ENCODE measurements around the gene ZFAND3.

Gene ZFAND3

GRCh38 chr6:37897818-37898515 is 78.4 kb downstream of the ZFAND3 start:
- Histone ChIP-seq H2AK5ac (ENCODE audit: low read length) (no peak overlapping the region), H4K5ac (ENCODE audit: low read length) (no peak overlapping the region), H3K27me3 (ENCODE audit: insufficient read depth, low read length, poor library complexity) (no peaks in the 10 kb centered on the region), H2BK5ac (ENCODE audit: low read length) (no peak overlapping the region), H3K4me2 (ENCODE audit: low read length) (no peak overlapping the region), H3K23ac (ENCODE audit: low read length) (no peak overlapping the region), H3K4me3 (ENCODE audit: low read length) (no peak overlapping the region), H4K8ac (ENCODE audit: low read depth, low read length) (no peak overlapping the region), H2BK15ac (replicated peaks; ENCODE audit: low read depth) (no peak overlapping the region), H3K4me1 (ENCODE audit: control insufficient read depth, low read depth, low read length) (peaks cover 5% of the 10 kb centered on the region), H3K79me1 (ENCODE audit: low read length) (peaks cover 14% of the 10 kb centered on the region), H3K27ac (ENCODE audit: low read depth, low read length) (no peak overlapping the region), H2BK120ac (ENCODE audit: low read depth, low read length) (no peak overlapping the region), H3K56ac (ENCODE audit: low read length) (no peak overlapping the region), H3K79me2 (ENCODE audit: control insufficient read depth, insufficient read depth, low read length) (peaks cover 15% of the 10 kb centered on the region), H3K4ac (ENCODE audit: low read depth, low read length) (no peak overlapping the region), H3K18ac (ENCODE audit: low read length) (no peak overlapping the region), H3K9ac (ENCODE audit: low read length) (no peak overlapping the region), H3K36me3 (ENCODE audit: control insufficient read depth, insufficient read depth, low read length) (no peaks in the 10 kb centered on the region)
- no peak for DNase-seq
- WGBS (ENCODE audit: extremely low coverage, insufficient coverage, low lambda C conversion rate), result no CpG with 5 or more reads among the region's 4 CpGs

GRCh38 chr6:37903351-37904340 is 84.1 kb downstream of the ZFAND3 start:
- Histone ChIP-seq H3K27ac (ENCODE audit: low read depth, low read length) (no peak overlapping the region), H3K36me3 (ENCODE audit: control insufficient read depth, insufficient read depth, low read length) (no peaks in the 10 kb centered on the region), H3K27me3 (ENCODE audit: insufficient read depth, low read length, poor library complexity) (no peaks in the 10 kb centered on the region), H4K5ac (ENCODE audit: low read length) (no peak overlapping the region), H3K79me1 (ENCODE audit: low read length) (peaks cover 16% of the 10 kb centered on the region), H3K56ac (ENCODE audit: low read length) (no peak overlapping the region), H3K79me2 (ENCODE audit: control insufficient read depth, insufficient read depth, low read length) (peaks cover 13% of the 10 kb centered on the region), H2AK5ac (ENCODE audit: low read length) (no peak overlapping the region), H3K9ac (ENCODE audit: low read length) (no peak overlapping the region), H3K23ac (ENCODE audit: low read length) (no peak overlapping the region), H3K4ac (ENCODE audit: low read depth, low read length) (no peak overlapping the region), H2BK15ac (replicated peaks; ENCODE audit: low read depth) (no peak overlapping the region), H3K18ac (ENCODE audit: low read length) (no peak overlapping the region), H3K4me2 (ENCODE audit: low read length) (no peak overlapping the region), H3K4me1 (ENCODE audit: control insufficient read depth, low read depth, low read length) (no peaks in the 10 kb centered on the region), H3K4me3 (ENCODE audit: low read length) (no peak overlapping the region), H2BK120ac (ENCODE audit: low read depth, low read length) (no peak overlapping the region), H2BK5ac (ENCODE audit: low read length) (no peak overlapping the region), H4K8ac (ENCODE audit: low read depth, low read length) (no peak overlapping the region)
- no peak for DNase-seq
- WGBS (ENCODE audit: extremely low coverage, insufficient coverage, low lambda C conversion rate), result no CpG with 5 or more reads among the region's 9 CpGs

DNA sequence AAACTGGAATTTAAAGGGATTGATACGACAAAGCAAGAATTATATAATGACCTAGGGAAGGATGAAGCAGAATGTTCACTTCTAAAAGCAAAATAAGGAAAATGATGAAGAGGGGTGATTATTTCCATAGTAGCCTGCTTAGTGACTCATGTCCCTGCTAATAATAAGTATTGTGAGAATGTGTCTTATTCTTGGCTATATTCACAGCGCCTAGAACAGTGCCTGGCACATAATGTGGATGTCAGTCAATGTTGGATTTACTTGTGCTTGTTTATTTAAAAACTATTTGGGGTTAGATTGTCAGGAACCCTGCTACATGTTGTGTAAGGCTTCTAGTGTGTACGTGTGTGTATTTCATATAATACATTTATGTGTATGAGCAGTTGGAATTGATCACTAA is 85.1 kb downstream of the ZFAND3 start:
- Histone ChIP-seq H2BK120ac (ENCODE audit: low read depth, low read length) (no peak overlapping the region), H3K9ac (ENCODE audit: low read length) (no peak overlapping the region), H3K4ac (ENCODE audit: low read depth, low read length) (no peak overlapping the region), H3K18ac (ENCODE audit: low read length) (no peak overlapping the region), H2AK5ac (ENCODE audit: low read length) (no peak overlapping the region), H3K4me3 (ENCODE audit: low read length) (no peak overlapping the region), H2BK15ac (replicated peaks; ENCODE audit: low read depth) (no peak overlapping the region), H3K27me3 (ENCODE audit: insufficient read depth, low read length, poor library complexity) (no peaks in the 10 kb centered on the region), H3K27ac (ENCODE audit: low read depth, low read length) (no peak overlapping the region), H3K36me3 (ENCODE audit: control insufficient read depth, insufficient read depth, low read length) (no peaks in the 10 kb centered on the region), H3K4me1 (ENCODE audit: control insufficient read depth, low read depth, low read length) (no peaks in the 10 kb centered on the region), H3K79me1 (ENCODE audit: low read length) (peaks cover 16% of the 10 kb centered on the region), H3K23ac (ENCODE audit: low read length) (no peak overlapping the region), H2BK5ac (ENCODE audit: low read length) (no peak overlapping the region), H3K56ac (ENCODE audit: low read length) (no peak overlapping the region), H3K4me2 (ENCODE audit: low read length) (no peak overlapping the region), H4K5ac (ENCODE audit: low read length) (no peak overlapping the region), H3K79me2 (ENCODE audit: control insufficient read depth, insufficient read depth, low read length) (peaks cover 13% of the 10 kb centered on the region), H4K8ac (ENCODE audit: low read depth, low read length) (no peak overlapping the region)
- no CpG with 5 or more reads among the region's 3 CpGs for WGBS (ENCODE audit: extremely low coverage, insufficient coverage, low lambda C conversion rate)
- DNase-seq, result no peak

DNA sequence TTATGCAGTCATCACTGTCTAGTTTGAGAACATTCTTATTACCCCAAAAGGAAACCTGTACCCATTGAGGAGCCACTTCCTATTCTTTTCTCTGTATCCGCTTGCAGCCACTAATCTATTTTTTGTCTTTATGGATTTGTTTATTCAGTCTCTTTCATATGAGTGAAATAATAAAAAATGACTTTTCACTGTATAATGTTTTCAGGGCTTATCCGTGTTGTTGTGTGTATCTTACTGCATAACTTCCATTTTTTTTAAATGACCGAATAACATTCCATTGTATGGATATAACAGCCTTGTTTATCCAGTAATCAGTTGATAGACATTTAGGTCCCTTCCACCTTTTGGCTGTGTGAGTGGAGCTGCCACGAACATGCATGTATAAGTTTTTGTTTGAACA is 86.6 kb downstream of the ZFAND3 start:
- no peak overlapping the region for H3K27ac ChIP-seq (ENCODE audit: low read depth, low read length)
- WGBS (ENCODE audit: extremely low coverage, insufficient coverage, low lambda C conversion rate), result no CpG with 5 or more reads among the region's 4 CpGs
- DNase-seq, result no peak
- no peak overlapping the region for H2AK5ac ChIP-seq (ENCODE audit: low read length)
- no peak overlapping the region for H3K56ac ChIP-seq (ENCODE audit: low read length)
- no peak overlapping the region for H4K8ac ChIP-seq (ENCODE audit: low read depth, low read length)
- H3K79me2 ChIP-seq (ENCODE audit: control insufficient read depth, insufficient read depth, low read length), result peaks cover 12% of the 10 kb centered on the region
- H2BK120ac ChIP-seq (ENCODE audit: low read depth, low read length), result no peak overlapping the region
- no peaks in the 10 kb centered on the region for H3K27me3 ChIP-seq (ENCODE audit: insufficient read depth, low read length, poor library complexity)
- H3K23ac ChIP-seq (ENCODE audit: low read length), result no peak overlapping the region
- no peak overlapping the region for H2BK15ac ChIP-seq (replicated peaks; ENCODE audit: low read depth)
- no peak overlapping the region for H3K4me2 ChIP-seq (ENCODE audit: low read length)
- no peaks in the 10 kb centered on the region for H3K4me1 ChIP-seq (ENCODE audit: control insufficient read depth, low read depth, low read length)
- no peak overlapping the region for H3K18ac ChIP-seq (ENCODE audit: low read length)
- H3K4me3 ChIP-seq (ENCODE audit: low read length), result no peak overlapping the region
- H2BK5ac ChIP-seq (ENCODE audit: low read length), result no peak overlapping the region
- H3K9ac ChIP-seq (ENCODE audit: low read length), result no peak overlapping the region
- H3K79me1 ChIP-seq (ENCODE audit: low read length), result peaks cover 16% of the 10 kb centered on the region
- H3K36me3 ChIP-seq (ENCODE audit: control insufficient read depth, insufficient read depth, low read length), result no peaks in the 10 kb centered on the region
- H4K5ac ChIP-seq (ENCODE audit: low read length), result no peak overlapping the region
- H3K4ac ChIP-seq (ENCODE audit: low read depth, low read length), result no peak overlapping the region

- WGBS (ENCODE audit: extremely low coverage, insufficient coverage, low lambda C conversion rate), result no CpG with 5 or more reads among the region's 3 CpGs
- DNase-seq, result no peak
- H3K79me2 ChIP-seq (ENCODE audit: control insufficient read depth, insufficient read depth, low read length), result peaks cover 10% of the 10 kb centered on the region
These were observed 91.5 kb downstream of the ZFAND3 start for GRCh38 chr6:37910998-37911397.

More at GRCh38 chr6:37910998-37911397, 91.5 kb downstream of the ZFAND3 start:
- Histone ChIP-seq H3K27ac (ENCODE audit: low read depth, low read length) (no peak overlapping the region), H3K56ac (ENCODE audit: low read length) (no peak overlapping the region), H4K5ac (ENCODE audit: low read length) (no peak overlapping the region), H3K4me1 (ENCODE audit: control insufficient read depth, low read depth, low read length) (no peaks in the 10 kb centered on the region), H3K4me2 (ENCODE audit: low read length) (no peak overlapping the region), H4K8ac (ENCODE audit: low read depth, low read length) (no peak overlapping the region), H3K36me3 (ENCODE audit: control insufficient read depth, insufficient read depth, low read length) (no peaks in the 10 kb centered on the region), H3K4ac (ENCODE audit: low read depth, low read length) (no peak overlapping the region), H3K4me3 (ENCODE audit: low read length) (no peak overlapping the region), H3K9ac (ENCODE audit: low read length) (no peak overlapping the region), H3K27me3 (ENCODE audit: insufficient read depth, low read length, poor library complexity) (no peaks in the 10 kb centered on the region), H2AK5ac (ENCODE audit: low read length) (no peak overlapping the region), H3K23ac (ENCODE audit: low read length) (no peak overlapping the region), H3K18ac (ENCODE audit: low read length) (no peak overlapping the region), H2BK15ac (replicated peaks; ENCODE audit: low read depth) (no peak overlapping the region), H2BK5ac (ENCODE audit: low read length) (no peak overlapping the region), H3K79me1 (ENCODE audit: low read length) (peaks cover 13% of the 10 kb centered on the region), H2BK120ac (ENCODE audit: low read depth, low read length) (no peak overlapping the region)

Data from mesendoderm (in vitro differentiated cells).